HepG2 (cell line): ENCODE results near the gene NKAIN4. TPM values are rescaled to one million over a fixed set of nuclear protein-coding genes. Genes with fewer than 3 reads are reported as not detected.
A peak's percentile ranks its signal among the peaks of the same experiment; 100 is the strongest.

ENCODE experiments used
- ATAC-seq: fragments of 200-7000 bp; cut with Tn5 transposase; 3 replicates; pipeline ENCODE4 v1.9.1; 2020; ENCODE audit warnings: mild to moderate bottlenecking, moderate library complexity
- BruUV-seq: library from RNA; stranded (reverse); fragments of 400-500 nt; replicated peaks from 2 replicates; lab custom pipeline; 2021; lab: Mats Ljungman, UMichigan
- CTCF ChIA-PET: fragments of 300-600 bp; formaldehyde crosslinking; extraction: SDS; loops from one replicate; lab custom pipeline; 2021; ENCODE audit warnings: low total read pairs, inconsistent platforms, low intra/inter-chr PET ratio; lab: Yijun Ruan, JAX
- POLR2A ChIA-PET: fragments of 350-600 bp; sonication (Branson Sonifier 250); formaldehyde crosslinking; loops from one replicate; lab custom pipeline; 2020; ENCODE audit warnings: antibody characterized with exemption, inconsistent platforms; lab: Yijun Ruan, JAX
- DNase-seq: peaks from one replicate; pipeline ENCODE4 v3.0.0-alpha.2; 2015; ENCODE audit warnings: low spot score
- FAIRE-seq: peaks from 3 replicates; lab custom pipeline; 2011; peaks lifted over from hg19 to GRCh38; lab: Jason Lieb, UNC
- H2AFZ ChIP-seq: one replicate; pipeline ENCODE4 v1.6.1; 2011; ENCODE audit warnings: low read length, inconsistent platforms
- H3K27ac ChIP-seq: fragments of 300-600 bp; 3 replicates; pipeline ENCODE4 v1.8.0; 2011; ENCODE audit warnings: mixed run types, mild to moderate bottlenecking, mixed read lengths, low read length, inconsistent platforms; ENCODE audit not compliant: insufficient read depth; ENCODE audit errors: extremely low read length
- H3K27me3 ChIP-seq, 2 experiments: fragments of 200-600 bp in 1 of 2; 2 replicates in 1 of 2; 3 replicates in 1 of 2; pipeline versions ENCODE4 v1.6.0 to v1.8.0; 2011; ENCODE audit warnings: low read length in 2 of 2, mild to moderate bottlenecking in 2 of 2, moderate library complexity in 2 of 2, inconsistent platforms in 1 of 2; ENCODE audit not compliant: insufficient read depth in 2 of 2, control insufficient read depth in 1 of 2
- H3K36me3 ChIP-seq, 2 experiments: fragments of 200-600 bp in 1 of 2; replicated peaks in 1 of 2; 2 replicates in 1 of 2; 3 replicates in 1 of 2; pipeline versions ENCODE4 v1.5.1 to v1.8.0; 2011; ENCODE audit warnings: low read length in 2 of 2, inconsistent platforms in 1 of 2; ENCODE audit not compliant: insufficient read depth in 2 of 2, control insufficient read depth in 1 of 2
- H3K4me1 ChIP-seq: 2 replicates; pipeline ENCODE4 v1.5.1; 2012; ENCODE audit warnings: low read length, inconsistent platforms; ENCODE audit not compliant: insufficient read depth
- H3K4me2 ChIP-seq: 2 replicates; pipeline ENCODE4 v1.6.0; 2011; ENCODE audit warnings: low read depth, low read length, inconsistent platforms
- H3K4me3 ChIP-seq, 3 experiments: fragments of 200-600 bp in 1 of 3; sonication (generic), shearing (Covaris generic) in 1 of 3; replicated peaks in 1 of 3; 2 replicates each; pipeline ENCODE4 v1.5.1; 2011 to 2016; ENCODE audit warnings: low read length in 3 of 3, inconsistent platforms in 2 of 3, low read depth in 2 of 3, mild to moderate bottlenecking in 2 of 3, control low read depth in 1 of 3, mixed read lengths in 1 of 3; ENCODE audit not compliant: insufficient read depth in 1 of 3
- H3K79me2 ChIP-seq: one replicate; pipeline ENCODE4 v1.6.1; 2011; ENCODE audit warnings: low read length, inconsistent platforms; ENCODE audit not compliant: insufficient read depth
- H3K9ac ChIP-seq: 2 replicates; pipeline ENCODE4 v1.6.0; 2011; ENCODE audit warnings: mild to moderate bottlenecking, low read depth, low read length, inconsistent platforms; ENCODE audit not compliant: insufficient read depth
- H3K9me3 ChIP-seq: 2 replicates; pipeline ENCODE4 v1.5.1; 2012; ENCODE audit warnings: mild to moderate bottlenecking, low read length
- H4K20me1 ChIP-seq: 2 replicates; pipeline ENCODE4 v1.6.0; 2011; ENCODE audit warnings: inconsistent platforms, mild to moderate bottlenecking, low read length, moderate library complexity; ENCODE audit not compliant: insufficient read depth
- CHD4 ChIP-seq: fragments of 200-600 bp; sonication (generic); IDR thresholded peaks from 2 replicates; pipeline ENCODE4 v1.7.0; 2017; ENCODE audit warnings: mild to moderate bottlenecking, low read length, borderline replicate concordance
- HHEX ChIP-seq: IDR thresholded peaks from 2 replicates; pipeline ENCODE4 v1.6.1; 2016; ENCODE audit warnings: control low read depth
- HNRNPL ChIP-seq: fragments of 200-400 bp; formaldehyde crosslinking; IDR thresholded peaks from 2 replicates; pipeline ENCODE4 v1.6.1; 2017; ENCODE audit warnings: mild to moderate bottlenecking, low read depth, low read length
- KLF16 ChIP-seq, 2 experiments: sonication (generic) in 1 of 2; formaldehyde crosslinking in 1 of 2; IDR thresholded peaks; 2 replicates each; pipeline versions ENCODE4 v1.6.1 to v1.8.0; 2016 to 2023; ENCODE audit warnings: missing genetic modification reagents in 2 of 2, missing compliant biosample characterization in 1 of 2
- MED1 ChIP-seq: sonication (generic); formaldehyde crosslinking; IDR thresholded peaks from 2 replicates; pipeline ENCODE4 v1.4.0; 2020; ENCODE audit warnings: missing genetic modification reagents
- NFIC ChIP-seq: IDR thresholded peaks from 2 replicates; pipeline ENCODE4 v1.6.1; 2012; ENCODE audit warnings: mild to moderate bottlenecking, low read length, inconsistent platforms
- RXRA ChIP-seq: sonication (generic); formaldehyde crosslinking; IDR thresholded peaks from 2 replicates; pipeline ENCODE4 v1.5.1; 2020; ENCODE audit warnings: missing genetic modification reagents
- ZMYM3 ChIP-seq: sonication (generic); formaldehyde crosslinking; IDR thresholded peaks from 2 replicates; pipeline ENCODE4 v1.5.1; 2020; ENCODE audit warnings: mild to moderate bottlenecking, missing genetic modification reagents
- ZNF121 ChIP-seq: sonication (generic); formaldehyde crosslinking; IDR thresholded peaks from 2 replicates; pipeline ENCODE4 v1.5.0; 2020; ENCODE audit warnings: mild to moderate bottlenecking, missing genetic modification reagents
- ZNF451 ChIP-seq: sonication (generic); formaldehyde crosslinking; IDR thresholded peaks from 2 replicates; pipeline ENCODE4 v1.5.0; 2020; ENCODE audit warnings: mild to moderate bottlenecking, missing genetic modification reagents
- ZNF572 ChIP-seq: sonication (generic); formaldehyde crosslinking; IDR thresholded peaks from 2 replicates; pipeline ENCODE4 v1.5.1; 2020; ENCODE audit warnings: mild to moderate bottlenecking, missing genetic modification reagents
- ZNF629 ChIP-seq: sonication (generic); formaldehyde crosslinking; conservative IDR thresholded peaks from 2 replicates; pipeline ENCODE4 v1.5.0; 2020; ENCODE audit warnings: missing genetic modification reagents
- ZNF710 ChIP-seq: sonication (generic); formaldehyde crosslinking; IDR thresholded peaks from 2 replicates; pipeline ENCODE4 v1.5.0; 2020; ENCODE audit warnings: mild to moderate bottlenecking, missing genetic modification reagents, borderline replicate concordance
- ZNF800 ChIP-seq: sonication (generic); formaldehyde crosslinking; IDR thresholded peaks from 2 replicates; pipeline ENCODE4 v1.4.0; 2020; ENCODE audit warnings: missing genetic modification reagents
- ZXDC ChIP-seq: sonication (generic); formaldehyde crosslinking; IDR thresholded peaks from 2 replicates; pipeline ENCODE4 v1.5.0; 2020; ENCODE audit warnings: mild to moderate bottlenecking, missing genetic modification reagents
- WGBS: methylation state at CpG from one replicate; pipeline ENCODE4 v1.1.6; 2017; ENCODE audit warnings: low lambda C conversion rate; 5-methylcytosine and 5-hydroxymethylcytosine counted together
- in situ Hi-C: cut with HindIII; loops from 2 replicates; pipeline ENCODE4 v1.10.0; 2017; ENCODE audit warnings: low pct_unique_long_range_greater_than_20kb; ENCODE audit not compliant: extremely low pct_ligation_motif_present
- intact Hi-C: fragments of 100-400 bp; cut with micrococcal nuclease; formaldehyde crosslinking; loops from one replicate; pipeline ENCODE4 v1.10.0; 2022; ENCODE audit not compliant: unreplicated experiment
- polyA plus RNA-seq, 8 experiments: library from polyadenylated mRNA; depleted of rRNA in 3 of 8; stranded (reverse) in 7 of 8; unstranded in 1 of 8; fragments of >200 nt; fragmentation: Illumina TruSeq in 4 of 8; extraction: Trizol in 4 of 8; gene quantifications; 2 replicates each; pipeline versions ENCODE4 v1.2.1 to v1.2.3, GENCODE V29; 2011 to 2016; ENCODE audit warnings: low read depth in 4 of 8, missing spikeins in 1 of 8, mixed read lengths in 1 of 8; ENCODE audit not compliant: insufficient read depth in 1 of 8
- total RNA-seq, 5 experiments: library from RNA; depleted of rRNA; stranded (reverse); fragments of >200 nt; fragmentation: Illumina TruSeq; extraction: Trizol; gene quantifications; 2 replicates each; pipeline ENCODE4 v1.2.3, GENCODE V29; 2016; ENCODE audit warnings: low read depth in 1 of 5

NKAIN4 gene
- total and polyA plus RNA-seq, 2 of the 13 experiments (the other 11 are each of a cell fraction or from before 2014, with no cell fraction given) = not detected

- Histone ChIP-seq H3K9me3 (no peaks in the 10 kb centered on the region), H3K36me3 (no peaks in the 10 kb centered on the region), H4K20me1 (peaks cover 7% of the 10 kb centered on the region; the same call in 1 of the 2 replicates), H3K9ac (no peak overlapping the region), H2AFZ (no peak overlapping the region)
- in situ Hi-C loops (no loop called here), intact Hi-C loops (no loop called here)
- no peak for ATAC-seq
- TF ChIP-seq ZNF121 (CRISPR knock-in tag) = peak; percentile 69
- TF ChIP-seq ZNF451 (CRISPR knock-in tag) = no peak
- no peak for TF ChIP-seq HNRNPL
- TF ChIP-seq KLF16 (CRISPR knock-in tag; IDR thresholded peaks at IDR 0.05) = no peak
- peak; percentile 90 for TF ChIP-seq ZNF629
- no peak for TF ChIP-seq ZNF572 (CRISPR knock-in tag)
- TF ChIP-seq ZMYM3 = 0 out of 2 replicates have a peak, but pooled peaks have one; percentile 53
- TF ChIP-seq CHD4 = peak; percentile 66; the same call in 1 of the 2 replicates
- no peak for TF ChIP-seq ZXDC (CRISPR knock-in tag)
- no peak for TF ChIP-seq NFIC
- TF ChIP-seq MED1 (CRISPR knock-in tag) = no peak
- no peak for TF ChIP-seq HHEX (CRISPR knock-in tag)
- no peak for TF ChIP-seq ZNF710 (CRISPR knock-in tag)
- no peak for TF ChIP-seq RXRA (CRISPR knock-in tag)
- TF ChIP-seq ZNF800 (CRISPR knock-in tag) = no peak
- TF ChIP-seq, all 625 proteins: peak for 4
- no peak overlapping the region for H3K27ac ChIP-seq
- BruUV-seq = no TSS peak
- peaks cover 17 to 55% of the 10 kb centered on the region in 2 experiments for H3K27me3 ChIP-seq
- H3K79me2 ChIP-seq = no peaks in the 10 kb centered on the region
- WGBS = 8% methylated on average over 5 of the region's 5 CpGs
- no peak overlapping the region for H3K4me2 ChIP-seq
- ChIA-PET POLR2A (no interaction called here), CTCF (no interaction called here)
- no peak overlapping the region for H3K4me3 ChIP-seq
- FAIRE-seq (no peak), DNase-seq (no peak)
- no peaks in the 10 kb centered on the region for H3K4me1 ChIP-seq
These were observed 48.9 kb upstream of the NKAIN4 start for GRCh38 chr20:63303095-63303666.
